Endothelial cell of umbilical vein (primary cell): ENCODE data around the gene KIAA1549. TPM values are rescaled to one million over a fixed set of nuclear protein-coding genes. Genes with fewer than 3 reads are reported as not detected.
"Not testable (repeated sequence)": the region's sequence is repeated elsewhere in the genome, so short reads cannot be mapped to it uniquely, and the experiment has no call there.

Experiments used
- BruUV-seq: library from RNA; stranded (reverse); fragments of 400-500 nt; replicated peaks from 2 replicates; lab custom pipeline; 2021; lab: Mats Ljungman, UMichigan
- CTCF ChIA-PET: fragments of 300-600, 350-600 bp; sonication (Branson Sonifier 250); formaldehyde crosslinking; loops from one replicate; lab custom pipeline; 2021; ENCODE audit warnings: antibody characterized with exemption, inconsistent platforms; lab: Charles Lee
- POLR2A ChIA-PET: fragments of 300-600, 350-600 bp; sonication (Branson Sonifier 250); formaldehyde crosslinking; loops from one replicate; lab custom pipeline; 2021; ENCODE audit warnings: antibody characterized with exemption, inconsistent platforms; lab: Charles Lee
- DNase-seq: peaks from one replicate; pipeline ENCODE4 v3.0.0-alpha.2; 2011; ENCODE audit warnings: low read depth, low spot score
- FAIRE-seq: peaks from 2 replicates; lab custom pipeline; 2011; peaks lifted over from hg19 to GRCh38; lab: Jason Lieb, UNC
- H2AFZ ChIP-seq: 2 replicates; pipeline ENCODE4 v1.6.0; 2012; ENCODE audit warnings: low read depth, low read length, control low read depth, inconsistent platforms
- H3K27ac ChIP-seq: 2 replicates; pipeline ENCODE4 v1.5.1; 2011; ENCODE audit warnings: low read depth, mild to moderate bottlenecking, control low read depth, low read length, moderate library complexity; ENCODE audit not compliant: insufficient read depth
- H3K27me3 ChIP-seq, 2 experiments: 2 replicates each; pipeline versions ENCODE4 v1.6.0 to v1.6.1; 2011; ENCODE audit warnings: low read length in 2 of 2, mixed read lengths in 1 of 2; ENCODE audit not compliant: control insufficient read depth in 2 of 2, insufficient read depth in 2 of 2
- H3K36me3 ChIP-seq, 2 experiments: 2 replicates in 1 of 2; 3 replicates in 1 of 2; pipeline ENCODE4 v1.5.1; 2011; ENCODE audit warnings: low read length in 2 of 2, mild to moderate bottlenecking in 1 of 2, moderate library complexity in 1 of 2; ENCODE audit not compliant: control insufficient read depth in 2 of 2, insufficient read depth in 2 of 2; ENCODE audit errors: extremely low read depth in 1 of 2
- H3K4me1 ChIP-seq: 3 replicates; pipeline ENCODE4 v1.5.1; 2011; ENCODE audit warnings: mild to moderate bottlenecking, low read length; ENCODE audit not compliant: control insufficient read depth, insufficient read depth; ENCODE audit errors: extremely low read depth
- H3K4me2 ChIP-seq: 2 replicates; pipeline ENCODE4 v1.6.1; 2011; ENCODE audit warnings: low read length, control low read depth, mixed read lengths; ENCODE audit not compliant: insufficient read depth
- H3K4me3 ChIP-seq, 3 experiments: fragments of 200-600 bp in 1 of 3; sonication (generic), shearing (Covaris generic) in 1 of 3; replicated peaks in 1 of 3; 2 replicates each; pipeline ENCODE4 v1.5.1; 2011 to 2016; ENCODE audit warnings: control low read depth in 3 of 3, low read length in 3 of 3, mild to moderate bottlenecking in 2 of 3, inconsistent platforms in 1 of 3, low read depth in 1 of 3, moderate library complexity in 1 of 3; ENCODE audit not compliant: insufficient read depth in 1 of 3
- H3K79me2 ChIP-seq: 2 replicates; pipeline ENCODE4 v1.6.0; 2012; ENCODE audit warnings: low read length, inconsistent platforms; ENCODE audit not compliant: control insufficient read depth, insufficient read depth
- H3K9ac ChIP-seq: replicated peaks from 2 replicates; pipeline ENCODE3; 2011; ENCODE audit warnings: low read length, control low read depth; ENCODE audit not compliant: insufficient read depth; ENCODE audit errors: extremely low read depth
- H3K9me1 ChIP-seq: replicated peaks from 3 replicates; pipeline ENCODE4 v1.6.0; 2011; ENCODE audit warnings: mild to moderate bottlenecking, low read length; ENCODE audit not compliant: control insufficient read depth, insufficient read depth; ENCODE audit errors: extremely low read depth
- H3K9me3 ChIP-seq: replicated peaks from 2 replicates; pipeline ENCODE4 v1.5.1; 2012; ENCODE audit warnings: low read length, inconsistent platforms; ENCODE audit not compliant: control insufficient read depth, insufficient read depth
- H4K20me1 ChIP-seq: replicated peaks from 2 replicates; pipeline ENCODE3; 2011; ENCODE audit warnings: mild to moderate bottlenecking, low read length; ENCODE audit not compliant: control insufficient read depth, insufficient read depth; ENCODE audit errors: extremely low read depth
- CTCF ChIP-seq, 2 donors: IDR thresholded peaks; 1 replicate in 1 of 2; 2 replicates in 1 of 2; pipeline ENCODE4 v1.5.1; 2011; ENCODE audit warnings: low read length in 2 of 2, mild to moderate bottlenecking in 2 of 2, moderate library complexity in 2 of 2, control low read depth in 1 of 2, inconsistent platforms in 1 of 2, low read depth in 1 of 2; ENCODE audit not compliant: insufficient read depth in 1 of 2; ENCODE audit errors: extremely low read depth in 1 of 2
- EZH2 ChIP-seq: IDR thresholded peaks from 2 replicates; pipeline ENCODE4 v1.6.1; 2012; ENCODE audit warnings: borderline replicate concordance, low read depth, mild to moderate bottlenecking, moderate library complexity, low read length, inconsistent platforms; ENCODE audit not compliant: severe bottlenecking
- FOS ChIP-seq: IDR thresholded peaks from 2 replicates; pipeline ENCODE4 v1.6.1; 2011; ENCODE audit warnings: mild to moderate bottlenecking, low read length, moderate library complexity, borderline replicate concordance; ENCODE audit not compliant: insufficient read depth
- GATA2 ChIP-seq: IDR thresholded peaks from 2 replicates; pipeline ENCODE4 v1.7.0; 2011; ENCODE audit warnings: low read depth, mild to moderate bottlenecking, moderate library complexity, mixed read lengths, low read length; ENCODE audit not compliant: insufficient read length, insufficient read depth
- JUN ChIP-seq: IDR thresholded peaks from 2 replicates; pipeline ENCODE4 v1.6.1; 2011; ENCODE audit warnings: borderline replicate concordance, low read depth; ENCODE audit not compliant: insufficient read length, insufficient read depth
- MAX ChIP-seq: IDR thresholded peaks from 2 replicates; pipeline ENCODE4 v1.6.1; 2011; ENCODE audit not compliant: insufficient read depth, insufficient read length
- MYC ChIP-seq: IDR thresholded peaks from one replicate; pipeline ENCODE4 v1.6.1; 2011; ENCODE audit warnings: mild to moderate bottlenecking, low read depth, low read length
- POLR2A ChIP-seq: IDR thresholded peaks from 2 replicates; pipeline ENCODE4 v1.6.1; 2012; ENCODE audit warnings: low read depth, mild to moderate bottlenecking, control low read depth, low read length
- POLR2AphosphoS5 ChIP-seq: IDR thresholded peaks from 2 replicates; pipeline ENCODE4 v1.6.1; 2012; ENCODE audit warnings: low read depth, mild to moderate bottlenecking, control low read depth, low read length, moderate library complexity; ENCODE audit not compliant: insufficient read depth
- dilution Hi-C: fragments of 300-500 bp; cut with MboI; formaldehyde crosslinking; loops from one replicate; pipeline ENCODE4 v1.15.0; 2019; ENCODE audit warnings: low sequenced_read_pairs; ENCODE audit not compliant: extremely low pct_ligation_motif_present
- intact Hi-C: fragments of 100-400 bp; cut with micrococcal nuclease; formaldehyde crosslinking; loops from one replicate; pipeline ENCODE4 v1.10.0; 2022
- polyA plus RNA-seq, 4 experiments: library from polyadenylated mRNA; depleted of rRNA in 3 of 4; stranded (reverse) in 3 of 4; unstranded in 1 of 4; fragments of >200 nt; gene quantifications; 2 replicates each; pipeline versions ENCODE4 v1.2.1 to v1.2.3, GENCODE V29; 2011 to 2012; ENCODE audit warnings: missing spikeins in 1 of 4
- total RNA-seq: library from RNA; stranded (reverse); gene quantifications from 2 replicates; pipeline ENCODE4 v1.2.3, GENCODE V29; 2021

Gene KIAA1549
- total and polyA plus RNA-seq, 2 donors (not counting 3 experiments of a cell fraction or from before 2014, with no cell fraction given): 4.6 to 10.9 TPM

DNA sequence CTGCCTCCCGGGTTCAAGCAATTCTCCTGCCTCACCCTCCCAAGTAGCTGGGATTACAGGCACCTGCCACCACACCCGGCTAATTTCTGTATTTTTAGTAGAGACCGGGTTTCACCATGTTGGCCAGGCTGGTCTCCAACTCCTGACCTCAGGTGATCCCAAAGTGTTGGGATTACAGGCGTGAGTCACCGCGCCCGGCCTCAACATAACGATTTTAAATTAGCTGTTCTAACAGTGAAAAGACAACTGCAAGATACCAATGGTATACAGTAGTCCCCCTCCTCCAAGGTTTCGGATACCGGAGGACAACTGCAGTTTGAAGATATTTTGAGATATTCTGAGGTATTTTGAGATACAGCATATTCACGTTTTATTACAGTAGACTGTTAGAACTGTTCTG lies 5.0 kb downstream of the KIAA1549 start:
- dilution Hi-C loops, H3K36me3 ChIP-seq, H3K4me3 ChIP-seq, H4K20me1 ChIP-seq, H3K9me1 ChIP-seq, H3K4me2 ChIP-seq, DNase-seq, H2AFZ ChIP-seq, intact Hi-C loops, H3K9ac ChIP-seq, H3K27ac ChIP-seq, FAIRE-seq, BruUV-seq, H3K27me3 ChIP-seq, POLR2A ChIA-PET, H3K9me3 ChIP-seq: not testable (repeated sequence)
- Histone ChIP-seq H3K4me1 (peaks cover 20% of the 10 kb centered on the region), H3K79me2 (peaks cover 41% of the 10 kb centered on the region)
- CTCF ChIA-PET: interaction anchor here (1.1 to 1.7 kb wide), 2 partner anchors 41 to 90 kb away, joined by 5 to 10 read pairs; no protein-coding TSS in a partner anchor

GRCh38 chr7:138975343-138976104 lies 5.7 kb downstream of the KIAA1549 start:
- FAIRE-seq (no peak), DNase-seq (no peak)
- CTCF ChIA-PET: interaction anchor here (1.1 to 1.7 kb wide), 3 partner anchors 42 to 89 kb away, joined by 3 to 10 read pairs (median 5); no protein-coding TSS in a partner anchor
- Histone ChIP-seq H4K20me1 (no peaks in the 10 kb centered on the region), H3K4me1 (peaks cover 20% of the 10 kb centered on the region), H3K4me2 (no peak overlapping the region), H3K79me2 (peaks cover 41% of the 10 kb centered on the region), H3K27ac (no peak overlapping the region), H2AFZ (no peak overlapping the region), H3K9ac (no peak overlapping the region), H3K9me3 (no peaks in the 10 kb centered on the region), H3K27me3 (no peaks in the 10 kb centered on the region), H3K4me3 (no peak overlapping the region), H3K36me3 (no peaks in the 10 kb centered on the region), H3K9me1 (no peaks in the 10 kb centered on the region)
- TF ChIP-seq MAX (no peak), JUN (no peak), CTCF (IDR thresholded peaks at IDR 0.05; ENCODE audit: extremely low read depth in 1 of 2, insufficient read depth in 1 of 2, low read depth in 1 of 2, low read length in 2 of 2) (no peak), MYC (no peak), POLR2A (no peak), POLR2AphosphoS5 (no peak), GATA2 (no peak), FOS (no peak), EZH2 (no peak)
- POLR2A ChIA-PET: no interaction called here
- intact Hi-C loops: no loop called here
- no TSS peak for BruUV-seq
- dilution Hi-C loops: no loop called here
